HepG2 (cell line): ENCODE results near the gene PRDX5. TPM values are rescaled to one million over a fixed set of nuclear protein-coding genes. Genes with fewer than 3 reads are reported as not detected.

ENCODE experiments used
- ATAC-seq: fragments of 200-7000 bp; cut with Tn5 transposase; 3 replicates; pipeline ENCODE4 v1.9.1; 2020; ENCODE audit warnings: mild to moderate bottlenecking, moderate library complexity
- BruUV-seq: library from RNA; stranded (reverse); fragments of 400-500 nt; replicated peaks from 2 replicates; lab custom pipeline; 2021; lab: Mats Ljungman, UMichigan
- CTCF ChIA-PET: fragments of 300-600 bp; formaldehyde crosslinking; extraction: SDS; loops from one replicate; lab custom pipeline; 2021; ENCODE audit warnings: low total read pairs, inconsistent platforms, low intra/inter-chr PET ratio; lab: Yijun Ruan, JAX
- POLR2A ChIA-PET: fragments of 350-600 bp; sonication (Branson Sonifier 250); formaldehyde crosslinking; loops from one replicate; lab custom pipeline; 2020; ENCODE audit warnings: antibody characterized with exemption, inconsistent platforms; lab: Yijun Ruan, JAX
- DNase-seq: peaks from one replicate; pipeline ENCODE4 v3.0.0-alpha.2; 2015; ENCODE audit warnings: low spot score
- FAIRE-seq: peaks from 3 replicates; lab custom pipeline; 2011; peaks lifted over from hg19 to GRCh38; lab: Jason Lieb, UNC
- H2AFZ ChIP-seq: one replicate; pipeline ENCODE4 v1.6.1; 2011; ENCODE audit warnings: low read length, inconsistent platforms
- H3K27ac ChIP-seq: fragments of 300-600 bp; 3 replicates; pipeline ENCODE4 v1.8.0; 2011; ENCODE audit warnings: mixed run types, mild to moderate bottlenecking, mixed read lengths, low read length, inconsistent platforms; ENCODE audit not compliant: insufficient read depth; ENCODE audit errors: extremely low read length
- H3K27me3 ChIP-seq, 2 experiments: fragments of 200-600 bp in 1 of 2; 2 replicates in 1 of 2; 3 replicates in 1 of 2; pipeline versions ENCODE4 v1.6.0 to v1.8.0; 2011; ENCODE audit warnings: low read length in 2 of 2, mild to moderate bottlenecking in 2 of 2, moderate library complexity in 2 of 2, inconsistent platforms in 1 of 2; ENCODE audit not compliant: insufficient read depth in 2 of 2, control insufficient read depth in 1 of 2
- H3K36me3 ChIP-seq, 2 experiments: fragments of 200-600 bp in 1 of 2; replicated peaks in 1 of 2; 2 replicates in 1 of 2; 3 replicates in 1 of 2; pipeline versions ENCODE4 v1.5.1 to v1.8.0; 2011; ENCODE audit warnings: low read length in 2 of 2, inconsistent platforms in 1 of 2; ENCODE audit not compliant: insufficient read depth in 2 of 2, control insufficient read depth in 1 of 2
- H3K4me1 ChIP-seq: 2 replicates; pipeline ENCODE4 v1.5.1; 2012; ENCODE audit warnings: low read length, inconsistent platforms; ENCODE audit not compliant: insufficient read depth
- H3K4me2 ChIP-seq: 2 replicates; pipeline ENCODE4 v1.6.0; 2011; ENCODE audit warnings: low read depth, low read length, inconsistent platforms
- H3K4me3 ChIP-seq, 3 experiments: fragments of 200-600 bp in 1 of 3; sonication (generic), shearing (Covaris generic) in 1 of 3; replicated peaks in 1 of 3; 2 replicates each; pipeline ENCODE4 v1.5.1; 2011 to 2016; ENCODE audit warnings: low read length in 3 of 3, inconsistent platforms in 2 of 3, low read depth in 2 of 3, mild to moderate bottlenecking in 2 of 3, control low read depth in 1 of 3, mixed read lengths in 1 of 3; ENCODE audit not compliant: insufficient read depth in 1 of 3
- H3K79me2 ChIP-seq: one replicate; pipeline ENCODE4 v1.6.1; 2011; ENCODE audit warnings: low read length, inconsistent platforms; ENCODE audit not compliant: insufficient read depth
- H3K9ac ChIP-seq: 2 replicates; pipeline ENCODE4 v1.6.0; 2011; ENCODE audit warnings: mild to moderate bottlenecking, low read depth, low read length, inconsistent platforms; ENCODE audit not compliant: insufficient read depth
- H3K9me3 ChIP-seq: 2 replicates; pipeline ENCODE4 v1.5.1; 2012; ENCODE audit warnings: mild to moderate bottlenecking, low read length
- H4K20me1 ChIP-seq: 2 replicates; pipeline ENCODE4 v1.6.0; 2011; ENCODE audit warnings: inconsistent platforms, mild to moderate bottlenecking, low read length, moderate library complexity; ENCODE audit not compliant: insufficient read depth
- ATM ChIP-seq: fragments of 450-650 bp; IDR thresholded peaks from 2 replicates; pipeline ENCODE4 v1.7.1; 2017; ENCODE audit warnings: mild to moderate bottlenecking, borderline replicate concordance
- BRD4 ChIP-seq: sonication (generic); formaldehyde crosslinking; IDR thresholded peaks from 2 replicates; pipeline ENCODE4 v1.4.0; 2020; ENCODE audit warnings: missing genetic modification reagents
- HOXD1 ChIP-seq: sonication (generic); formaldehyde crosslinking; IDR thresholded peaks from 2 replicates; pipeline ENCODE4 v1.5.0; 2020; ENCODE audit warnings: missing genetic modification reagents
- RFXANK ChIP-seq: IDR thresholded peaks from 2 replicates; pipeline ENCODE4 v1.6.1; 2016
- SP140L ChIP-seq: sonication (generic); formaldehyde crosslinking; IDR thresholded peaks from 2 replicates; pipeline ENCODE4 v1.4.0; 2020; ENCODE audit warnings: missing genetic modification reagents, borderline replicate concordance
- ZNF629 ChIP-seq: sonication (generic); formaldehyde crosslinking; conservative IDR thresholded peaks from 2 replicates; pipeline ENCODE4 v1.5.0; 2020; ENCODE audit warnings: missing genetic modification reagents
- ZSCAN29 ChIP-seq: sonication (generic); formaldehyde crosslinking; conservative IDR thresholded peaks from 2 replicates; pipeline ENCODE4 v1.4.0; 2020; ENCODE audit warnings: mild to moderate bottlenecking, missing genetic modification reagents
- WGBS: methylation state at CpG from one replicate; pipeline ENCODE4 v1.1.6; 2017; ENCODE audit warnings: low lambda C conversion rate; 5-methylcytosine and 5-hydroxymethylcytosine counted together
- in situ Hi-C: cut with HindIII; loops from 2 replicates; pipeline ENCODE4 v1.10.0; 2017; ENCODE audit warnings: low pct_unique_long_range_greater_than_20kb; ENCODE audit not compliant: extremely low pct_ligation_motif_present
- intact Hi-C: fragments of 100-400 bp; cut with micrococcal nuclease; formaldehyde crosslinking; loops from one replicate; pipeline ENCODE4 v1.10.0; 2022; ENCODE audit not compliant: unreplicated experiment
- polyA plus RNA-seq, 8 experiments: library from polyadenylated mRNA; depleted of rRNA in 3 of 8; stranded (reverse) in 7 of 8; unstranded in 1 of 8; fragments of >200 nt; fragmentation: Illumina TruSeq in 4 of 8; extraction: Trizol in 4 of 8; gene quantifications; 2 replicates each; pipeline versions ENCODE4 v1.2.1 to v1.2.3, GENCODE V29; 2011 to 2016; ENCODE audit warnings: low read depth in 4 of 8, missing spikeins in 1 of 8, mixed read lengths in 1 of 8; ENCODE audit not compliant: insufficient read depth in 1 of 8
- total RNA-seq, 5 experiments: library from RNA; depleted of rRNA; stranded (reverse); fragments of >200 nt; fragmentation: Illumina TruSeq; extraction: Trizol; gene quantifications; 2 replicates each; pipeline ENCODE4 v1.2.3, GENCODE V29; 2016; ENCODE audit warnings: low read depth in 1 of 5
- TF ChIP-seq, protein P1 (sequence below): sonication (generic); formaldehyde crosslinking; IDR thresholded peaks from 2 replicates; pipeline ENCODE4 v1.4.0; 2020; ENCODE audit warnings: missing genetic modification reagents, borderline replicate concordance
- TF ChIP-seq, protein P2 (sequence below): sonication (generic); formaldehyde crosslinking; IDR thresholded peaks from 2 replicates; pipeline ENCODE4 v1.4.0; 2020; ENCODE audit warnings: missing genetic modification reagents
- TF ChIP-seq, protein P3 (sequence below): sonication (generic); formaldehyde crosslinking; IDR thresholded peaks from 2 replicates; pipeline ENCODE4 v1.4.0; 2020; ENCODE audit warnings: missing genetic modification reagents, borderline replicate concordance
- TF ChIP-seq, protein P4 (sequence below): sonication (generic); formaldehyde crosslinking; IDR thresholded peaks from 2 replicates; pipeline ENCODE4 v1.4.0; 2020; ENCODE audit warnings: missing genetic modification reagents

Gene PRDX5
- total and polyA plus RNA-seq, 2 of the 13 experiments (the other 11 are each of a cell fraction or from before 2014, with no cell fraction given), result 215 to 311 TPM

DNA sequence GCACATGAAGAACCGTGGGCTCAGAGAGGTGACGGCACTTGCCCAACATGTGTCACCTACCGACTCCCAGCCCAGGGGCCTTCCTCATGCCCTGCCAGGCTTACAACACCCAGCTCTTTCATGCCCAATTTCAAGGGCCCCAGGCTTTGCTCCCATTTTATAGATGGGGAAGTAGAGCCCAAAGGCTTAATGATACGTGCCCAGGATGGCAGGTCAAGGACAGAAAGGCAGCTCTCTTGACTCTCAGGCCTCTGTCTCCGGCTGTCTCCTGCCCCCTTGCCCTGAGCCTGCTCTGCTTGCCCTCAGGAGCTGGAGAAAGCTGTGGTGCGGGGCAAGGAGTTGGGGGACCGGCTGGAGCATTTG is 31.1 kb downstream of the PRDX5 start:
- no peaks in the 10 kb centered on the region for H3K79me2 ChIP-seq
- POLR2A ChIA-PET, result interaction anchor here (0.7 kb wide), 1 partner anchor 31 kb away, joined by 3 read pairs; the partner anchor contains the start of gene PRDX5
- H3K9me3 ChIP-seq, result no peaks in the 10 kb centered on the region
- no peak overlapping the region for H3K27ac ChIP-seq
- no peak overlapping the region for H3K9ac ChIP-seq
- H3K4me1 ChIP-seq, result peaks cover 36% of the 10 kb centered on the region
- in situ Hi-C loops (no loop called here), intact Hi-C loops (no loop called here)
- no peak for FAIRE-seq
- H4K20me1 ChIP-seq, result no peaks in the 10 kb centered on the region
- 57% methylated on average over 5 of the region's 7 CpGs for WGBS
- H3K4me3 ChIP-seq, result no peak overlapping the region
- H3K4me2 ChIP-seq, result peak overlapping the region; percentile 60
- CTCF ChIA-PET, result no interaction called here
- TF ChIP-seq ATM (no peak), ZNF629 (CRISPR knock-in tag) (peak; percentile 88), BRD4 (CRISPR knock-in tag) (no peak), ZSCAN29 (no peak), HOXD1 (CRISPR knock-in tag) (no peak)
- TF ChIP-seq, protein P1, sequence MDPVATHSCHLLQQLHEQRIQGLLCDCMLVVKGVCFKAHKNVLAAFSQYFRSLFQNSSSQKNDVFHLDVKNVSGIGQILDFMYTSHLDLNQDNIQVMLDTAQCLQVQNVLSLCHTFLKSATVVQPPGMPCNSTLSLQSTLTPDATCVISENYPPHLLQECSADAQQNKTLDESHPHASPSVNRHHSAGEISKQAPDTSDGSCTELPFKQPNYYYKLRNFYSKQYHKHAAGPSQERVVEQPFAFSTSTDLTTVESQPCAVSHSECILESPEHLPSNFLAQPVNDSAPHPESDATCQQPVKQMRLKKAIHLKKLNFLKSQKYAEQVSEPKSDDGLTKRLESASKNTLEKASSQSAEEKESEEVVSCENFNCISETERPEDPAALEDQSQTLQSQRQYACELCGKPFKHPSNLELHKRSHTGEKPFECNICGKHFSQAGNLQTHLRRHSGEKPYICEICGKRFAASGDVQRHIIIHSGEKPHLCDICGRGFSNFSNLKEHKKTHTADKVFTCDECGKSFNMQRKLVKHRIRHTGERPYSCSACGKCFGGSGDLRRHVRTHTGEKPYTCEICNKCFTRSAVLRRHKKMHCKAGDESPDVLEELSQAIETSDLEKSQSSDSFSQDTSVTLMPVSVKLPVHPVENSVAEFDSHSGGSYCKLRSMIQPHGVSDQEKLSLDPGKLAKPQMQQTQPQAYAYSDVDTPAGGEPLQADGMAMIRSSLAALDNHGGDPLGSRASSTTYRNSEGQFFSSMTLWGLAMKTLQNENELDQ (CRISPR knock-in tag), result no peak
- no TSS peak for BruUV-seq
- no peak for DNase-seq
- no peak overlapping the region for H2AFZ ChIP-seq
- ATAC-seq, result no peak
- H3K27me3 ChIP-seq, result peaks cover 2 to 30% of the 10 kb centered on the region in 2 experiments; a peak in 4 of 5 replicates
- H3K36me3 ChIP-seq, result no peaks in the 10 kb centered on the region

DNA sequence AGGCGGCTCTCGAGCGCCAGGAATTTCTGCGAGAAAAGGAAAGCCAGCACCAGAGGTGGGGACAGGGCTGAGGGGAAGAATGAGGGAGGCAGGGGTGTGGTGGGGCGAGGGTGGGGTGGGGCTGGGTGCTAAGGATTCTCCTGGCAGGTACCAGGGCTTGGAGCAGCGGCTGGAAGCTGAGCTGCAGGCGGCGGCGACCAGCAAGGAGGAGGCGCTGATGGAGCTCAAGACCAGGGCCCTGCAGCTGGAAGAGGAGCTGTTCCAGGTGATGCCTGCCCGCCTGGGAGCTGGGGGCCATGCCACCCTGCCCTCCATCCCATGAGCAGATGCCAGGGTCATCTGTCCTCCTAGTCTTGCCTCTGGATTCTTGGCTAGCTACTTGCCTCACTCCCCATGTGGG is 31.5 kb downstream of the PRDX5 start:
- H3K9ac ChIP-seq, result no peak overlapping the region
- POLR2A ChIA-PET, result interaction anchor here (0.7 kb wide), 1 partner anchor 31 kb away, joined by 3 read pairs; the partner anchor contains the start of gene PRDX5
- TF ChIP-seq, protein P2, sequence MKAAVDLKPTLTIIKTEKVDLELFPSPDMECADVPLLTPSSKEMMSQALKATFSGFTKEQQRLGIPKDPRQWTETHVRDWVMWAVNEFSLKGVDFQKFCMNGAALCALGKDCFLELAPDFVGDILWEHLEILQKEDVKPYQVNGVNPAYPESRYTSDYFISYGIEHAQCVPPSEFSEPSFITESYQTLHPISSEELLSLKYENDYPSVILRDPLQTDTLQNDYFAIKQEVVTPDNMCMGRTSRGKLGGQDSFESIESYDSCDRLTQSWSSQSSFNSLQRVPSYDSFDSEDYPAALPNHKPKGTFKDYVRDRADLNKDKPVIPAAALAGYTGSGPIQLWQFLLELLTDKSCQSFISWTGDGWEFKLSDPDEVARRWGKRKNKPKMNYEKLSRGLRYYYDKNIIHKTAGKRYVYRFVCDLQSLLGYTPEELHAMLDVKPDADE, result no peak
- TF ChIP-seq, protein P3, sequence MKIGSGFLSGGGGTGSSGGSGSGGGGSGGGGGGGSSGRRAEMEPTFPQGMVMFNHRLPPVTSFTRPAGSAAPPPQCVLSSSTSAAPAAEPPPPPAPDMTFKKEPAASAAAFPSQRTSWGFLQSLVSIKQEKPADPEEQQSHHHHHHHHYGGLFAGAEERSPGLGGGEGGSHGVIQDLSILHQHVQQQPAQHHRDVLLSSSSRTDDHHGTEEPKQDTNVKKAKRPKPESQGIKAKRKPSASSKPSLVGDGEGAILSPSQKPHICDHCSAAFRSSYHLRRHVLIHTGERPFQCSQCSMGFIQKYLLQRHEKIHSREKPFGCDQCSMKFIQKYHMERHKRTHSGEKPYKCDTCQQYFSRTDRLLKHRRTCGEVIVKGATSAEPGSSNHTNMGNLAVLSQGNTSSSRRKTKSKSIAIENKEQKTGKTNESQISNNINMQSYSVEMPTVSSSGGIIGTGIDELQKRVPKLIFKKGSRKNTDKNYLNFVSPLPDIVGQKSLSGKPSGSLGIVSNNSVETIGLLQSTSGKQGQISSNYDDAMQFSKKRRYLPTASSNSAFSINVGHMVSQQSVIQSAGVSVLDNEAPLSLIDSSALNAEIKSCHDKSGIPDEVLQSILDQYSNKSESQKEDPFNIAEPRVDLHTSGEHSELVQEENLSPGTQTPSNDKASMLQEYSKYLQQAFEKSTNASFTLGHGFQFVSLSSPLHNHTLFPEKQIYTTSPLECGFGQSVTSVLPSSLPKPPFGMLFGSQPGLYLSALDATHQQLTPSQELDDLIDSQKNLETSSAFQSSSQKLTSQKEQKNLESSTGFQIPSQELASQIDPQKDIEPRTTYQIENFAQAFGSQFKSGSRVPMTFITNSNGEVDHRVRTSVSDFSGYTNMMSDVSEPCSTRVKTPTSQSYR (CRISPR knock-in tag), result no peak
- TF ChIP-seq RFXANK, result no peak
- TF ChIP-seq, protein P4, sequence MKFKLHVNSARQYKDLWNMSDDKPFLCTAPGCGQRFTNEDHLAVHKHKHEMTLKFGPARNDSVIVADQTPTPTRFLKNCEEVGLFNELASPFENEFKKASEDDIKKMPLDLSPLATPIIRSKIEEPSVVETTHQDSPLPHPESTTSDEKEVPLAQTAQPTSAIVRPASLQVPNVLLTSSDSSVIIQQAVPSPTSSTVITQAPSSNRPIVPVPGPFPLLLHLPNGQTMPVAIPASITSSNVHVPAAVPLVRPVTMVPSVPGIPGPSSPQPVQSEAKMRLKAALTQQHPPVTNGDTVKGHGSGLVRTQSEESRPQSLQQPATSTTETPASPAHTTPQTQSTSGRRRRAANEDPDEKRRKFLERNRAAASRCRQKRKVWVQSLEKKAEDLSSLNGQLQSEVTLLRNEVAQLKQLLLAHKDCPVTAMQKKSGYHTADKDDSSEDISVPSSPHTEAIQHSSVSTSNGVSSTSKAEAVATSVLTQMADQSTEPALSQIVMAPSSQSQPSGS (CRISPR knock-in tag), result no peak
- TF ChIP-seq SP140L, result no peak

More for the DNA sequence above, 31.5 kb downstream of the PRDX5 start:
- ATAC-seq, result no peak
- no peak for FAIRE-seq
- Histone ChIP-seq H3K4me3 (no peak overlapping the region), H3K4me1 (peaks cover 36% of the 10 kb centered on the region), H3K27ac (no peak overlapping the region), H3K79me2 (no peaks in the 10 kb centered on the region), H4K20me1 (no peaks in the 10 kb centered on the region), H3K4me2 (no peak overlapping the region), H3K9me3 (no peaks in the 10 kb centered on the region), H3K36me3 (no peaks in the 10 kb centered on the region), H3K27me3 (peaks cover 2 to 29% of the 10 kb centered on the region in 2 experiments; a peak in 4 of 5 replicates), H2AFZ (no peak overlapping the region)
- no TSS peak for BruUV-seq
- in situ Hi-C loops, result no loop called here
- 72% methylated on average over 9 of the region's 11 CpGs for WGBS
- DNase-seq, result no peak
- CTCF ChIA-PET, result no interaction called here
- intact Hi-C loops, result no loop called here
